HepG2 (cell line): ENCODE results near the gene CENPB. TPM values are rescaled to one million over a fixed set of nuclear protein-coding genes. Genes with fewer than 3 reads are reported as not detected.
A peak's percentile ranks its signal among the peaks of the same experiment; 100 is the strongest.

ENCODE experiments used
- BATF2 ChIP-seq: sonication (generic); formaldehyde crosslinking; IDR thresholded peaks from 2 replicates; pipeline ENCODE4 v1.8.0; 2022; ENCODE audit warnings: mild to moderate bottlenecking, missing genetic modification reagents, moderate library complexity
- DZIP1 ChIP-seq: sonication (generic); formaldehyde crosslinking; IDR thresholded peaks from 2 replicates; pipeline ENCODE4 v1.5.0; 2020; ENCODE audit warnings: mild to moderate bottlenecking, missing genetic modification reagents
- IRX3 ChIP-seq: sonication (generic); formaldehyde crosslinking; IDR thresholded peaks from 2 replicates; pipeline ENCODE4 v1.8.1; 2023; ENCODE audit warnings: mild to moderate bottlenecking, low read depth, missing genetic modification reagents, borderline replicate concordance
- RERE ChIP-seq: IDR thresholded peaks from 2 replicates; pipeline ENCODE4 v1.6.1; 2016; ENCODE audit warnings: low read depth, missing genetic modification reagents, missing compliant biosample characterization
- THAP9 ChIP-seq: sonication (generic); formaldehyde crosslinking; IDR thresholded peaks from 2 replicates; pipeline ENCODE4; 2020; ENCODE audit warnings: missing genetic modification reagents, mild to moderate bottlenecking, borderline replicate concordance
- ZBTB3 ChIP-seq: sonication (generic); formaldehyde crosslinking; IDR thresholded peaks from 2 replicates; pipeline ENCODE4 v1.4.0; 2020; ENCODE audit warnings: low read depth, mild to moderate bottlenecking, moderate library complexity, missing genetic modification reagents, borderline replicate concordance
- ZNF687 ChIP-seq: sonication (generic); formaldehyde crosslinking; IDR thresholded peaks from 2 replicates; pipeline ENCODE4 v1.5.1; 2020; ENCODE audit warnings: mild to moderate bottlenecking, missing genetic modification reagents, moderate library complexity
- ZNF713 ChIP-seq: sonication (generic); formaldehyde crosslinking; IDR thresholded peaks from 2 replicates; pipeline ENCODE4 v1.4.0; 2020; ENCODE audit warnings: mild to moderate bottlenecking, missing genetic modification reagents
- polyA plus RNA-seq, 8 experiments: library from polyadenylated mRNA; depleted of rRNA in 3 of 8; stranded (reverse) in 7 of 8; unstranded in 1 of 8; fragments of >200 nt; fragmentation: Illumina TruSeq in 4 of 8; extraction: Trizol in 4 of 8; gene quantifications; 2 replicates each; pipeline versions ENCODE4 v1.2.1 to v1.2.3, GENCODE V29; 2011 to 2016; ENCODE audit warnings: low read depth in 4 of 8, missing spikeins in 1 of 8, mixed read lengths in 1 of 8; ENCODE audit not compliant: insufficient read depth in 1 of 8
- total RNA-seq, 5 experiments: library from RNA; depleted of rRNA; stranded (reverse); fragments of >200 nt; fragmentation: Illumina TruSeq; extraction: Trizol; gene quantifications; 2 replicates each; pipeline ENCODE4 v1.2.3, GENCODE V29; 2016; ENCODE audit warnings: low read depth in 1 of 5

Gene CENPB
- total and polyA plus RNA-seq, 2 of the 13 experiments (the other 11 are each of a cell fraction or from before 2014, with no cell fraction given) = 10.4 to 54.5 TPM

GRCh38 chr20:3786665-3787323 is at the start of gene CENPB (continued):
- no peak for TF ChIP-seq BATF2 (CRISPR knock-in tag)
- TF ChIP-seq ZNF687 (CRISPR knock-in tag) = peak; percentile 67; the same call in 1 of the 2 replicates
- TF ChIP-seq ZNF713 (CRISPR knock-in tag) = no peak
- no peak for TF ChIP-seq DZIP1
- no peak for TF ChIP-seq ZBTB3 (CRISPR knock-in tag)
- TF ChIP-seq RERE = no peak
- TF ChIP-seq THAP9 (CRISPR knock-in tag) = no peak
- no peak for TF ChIP-seq IRX3 (CRISPR knock-in tag)
